ENCODE results near the gene ADAM19. TPM values are rescaled to one million over a fixed set of nuclear protein-coding genes. Genes with fewer than 3 reads are reported as not detected.

ADAM19 gene
- total RNA-seq, 4 donors from 2014 or later, result 6.4 to 15.2 (median 10.0) TPM

DNA sequence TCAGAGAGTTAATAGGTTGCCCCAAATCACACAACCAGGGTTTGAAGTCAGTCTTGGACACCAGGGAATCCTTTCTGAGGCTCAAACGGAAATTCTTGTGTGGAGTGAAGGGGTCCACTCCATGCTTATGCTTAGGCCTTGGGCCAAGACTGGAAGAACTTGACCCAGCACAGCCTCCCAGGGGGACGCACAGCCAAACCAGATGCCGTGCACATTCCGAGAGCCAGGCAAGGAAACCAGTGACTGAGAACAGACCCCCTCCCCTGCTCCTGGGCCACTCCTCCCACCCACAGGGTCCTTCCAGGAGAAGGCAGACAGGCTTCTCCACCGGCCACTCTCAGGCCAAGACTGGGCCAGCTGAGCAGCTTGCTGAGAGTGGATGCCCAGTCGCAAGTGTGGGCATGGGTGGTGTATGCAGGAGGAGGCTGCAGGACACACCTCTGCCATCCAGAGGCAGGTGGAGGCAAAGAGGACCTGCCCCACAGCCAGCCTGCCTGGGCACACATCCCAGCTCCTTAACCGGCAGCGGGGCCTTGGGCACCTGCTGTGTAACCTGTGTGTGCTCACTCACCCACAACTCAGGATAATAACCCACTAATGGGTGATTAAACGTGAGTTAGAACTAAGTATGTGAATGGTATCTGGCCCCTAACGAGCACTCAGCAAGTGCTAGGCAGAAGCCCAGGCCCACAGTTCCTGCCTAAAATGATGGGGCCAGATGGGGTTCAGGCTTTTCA lies 77.5 kb downstream of the ADAM19 start:
- no peak for TF ChIP-seq POLR2A (IDR thresholded peaks at IDR 0.05)
- TF ChIP-seq, protein P1, sequence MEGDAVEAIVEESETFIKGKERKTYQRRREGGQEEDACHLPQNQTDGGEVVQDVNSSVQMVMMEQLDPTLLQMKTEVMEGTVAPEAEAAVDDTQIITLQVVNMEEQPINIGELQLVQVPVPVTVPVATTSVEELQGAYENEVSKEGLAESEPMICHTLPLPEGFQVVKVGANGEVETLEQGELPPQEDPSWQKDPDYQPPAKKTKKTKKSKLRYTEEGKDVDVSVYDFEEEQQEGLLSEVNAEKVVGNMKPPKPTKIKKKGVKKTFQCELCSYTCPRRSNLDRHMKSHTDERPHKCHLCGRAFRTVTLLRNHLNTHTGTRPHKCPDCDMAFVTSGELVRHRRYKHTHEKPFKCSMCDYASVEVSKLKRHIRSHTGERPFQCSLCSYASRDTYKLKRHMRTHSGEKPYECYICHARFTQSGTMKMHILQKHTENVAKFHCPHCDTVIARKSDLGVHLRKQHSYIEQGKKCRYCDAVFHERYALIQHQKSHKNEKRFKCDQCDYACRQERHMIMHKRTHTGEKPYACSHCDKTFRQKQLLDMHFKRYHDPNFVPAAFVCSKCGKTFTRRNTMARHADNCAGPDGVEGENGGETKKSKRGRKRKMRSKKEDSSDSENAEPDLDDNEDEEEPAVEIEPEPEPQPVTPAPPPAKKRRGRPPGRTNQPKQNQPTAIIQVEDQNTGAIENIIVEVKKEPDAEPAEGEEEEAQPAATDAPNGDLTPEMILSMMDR (IDR thresholded peaks at IDR 0.05), result no peak
- H3K9me3 ChIP-seq, result no peaks in the 10 kb centered on the region
- H3K27me3 ChIP-seq, result no peaks in the 10 kb centered on the region
- peak; percentile 27 to 42 for DNase-seq
- no peak overlapping the region for H3K4me3 ChIP-seq (replicated peaks in 1 of 3)
- no peak overlapping the region for H3K27ac ChIP-seq
- WGBS, 2 donors, result 39 to 46% methylated on average over 3 to 10 of the region's 10 CpGs
- intact Hi-C loops (cut with DNase I), result no loop called here
- H3K36me3 ChIP-seq, result no peaks in the 10 kb centered on the region
- no peaks in the 10 kb centered on the region for H3K4me1 ChIP-seq

DNA sequence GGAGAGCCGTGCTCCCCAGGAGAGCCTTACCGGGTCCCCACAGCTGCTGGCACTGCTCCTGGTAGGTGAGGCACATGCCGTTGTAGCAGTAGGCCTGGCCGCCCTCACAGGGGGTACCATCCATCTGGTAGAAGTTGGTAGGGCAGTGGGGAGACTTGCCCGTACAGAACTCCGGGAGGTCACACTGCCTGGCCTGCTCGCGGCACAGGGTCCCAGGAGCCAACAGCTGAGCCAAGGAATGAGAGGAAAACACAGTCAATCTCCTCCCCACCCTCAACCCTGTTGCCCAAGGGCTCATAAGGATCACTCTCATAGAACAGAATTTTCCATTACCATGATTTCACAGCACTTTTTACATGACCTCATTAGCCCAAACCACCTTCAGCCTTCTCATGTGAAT lies 78.7 kb downstream of the ADAM19 start:
- Histone ChIP-seq H3K4me3 (replicated peaks in 1 of 3) (no peak overlapping the region), H3K4me1 (no peaks in the 10 kb centered on the region), H3K9me3 (no peaks in the 10 kb centered on the region), H3K27me3 (no peaks in the 10 kb centered on the region), H3K27ac (no peak overlapping the region), H3K36me3 (no peaks in the 10 kb centered on the region)
- no peak for DNase-seq
- 87 to 93% methylated on average over 3 to 6 of the region's 8 CpGs for WGBS, 2 donors
- TF ChIP-seq POLR2A (IDR thresholded peaks at IDR 0.05), result no peak
- TF ChIP-seq, protein P1 (IDR thresholded peaks at IDR 0.05), result no peak
- intact Hi-C loops (cut with DNase I), result no loop called here

DNA sequence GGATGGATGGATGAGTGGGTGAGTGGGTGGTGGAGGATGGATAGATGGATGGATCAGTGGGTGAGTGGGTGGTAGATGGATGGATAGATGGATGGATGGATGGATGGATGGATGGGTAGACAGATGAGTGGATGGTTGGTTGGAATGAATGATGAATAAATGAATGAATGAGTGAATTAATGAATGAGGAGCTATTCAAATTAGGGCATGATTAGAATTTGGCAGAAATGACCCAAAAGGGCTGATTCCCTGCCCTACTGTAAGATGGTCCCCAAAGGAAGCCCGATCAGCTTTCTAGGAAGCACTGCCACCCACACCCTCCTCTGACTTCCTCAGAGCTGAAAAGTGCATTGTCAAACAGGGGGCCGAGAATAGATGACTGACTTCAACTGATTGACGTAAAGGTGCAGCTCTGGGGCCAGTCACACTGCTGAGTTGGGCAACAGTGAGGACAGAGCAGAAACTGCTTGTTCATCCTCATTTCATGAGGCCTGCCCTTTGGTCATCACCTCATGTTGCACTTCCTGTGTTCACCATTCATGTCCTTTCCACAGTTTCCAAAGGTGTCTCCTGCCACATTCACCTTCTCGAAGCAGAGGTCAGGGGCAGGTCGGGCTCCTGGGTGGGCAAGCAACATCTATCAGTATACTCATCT lies 81.3 kb downstream of the ADAM19 start:
- Histone ChIP-seq H3K9me3 (no peaks in the 10 kb centered on the region), H3K4me3 (replicated peaks in 1 of 3) (no peak overlapping the region), H3K36me3 (peaks cover 0 to 7% of the 10 kb centered on the region in 2 donors), H3K27me3 (no peaks in the 10 kb centered on the region), H3K27ac (no peak overlapping the region), H3K4me1 (no peaks in the 10 kb centered on the region)
- WGBS, 2 donors, result 83 to 95% methylated on average over 5 of the region's 5 CpGs
- intact Hi-C loops (cut with DNase I), result no loop called here
- no peak for DNase-seq
- TF ChIP-seq POLR2A (IDR thresholded peaks at IDR 0.05), result no peak
- TF ChIP-seq, protein P1 (IDR thresholded peaks at IDR 0.05), result no peak

DNA sequence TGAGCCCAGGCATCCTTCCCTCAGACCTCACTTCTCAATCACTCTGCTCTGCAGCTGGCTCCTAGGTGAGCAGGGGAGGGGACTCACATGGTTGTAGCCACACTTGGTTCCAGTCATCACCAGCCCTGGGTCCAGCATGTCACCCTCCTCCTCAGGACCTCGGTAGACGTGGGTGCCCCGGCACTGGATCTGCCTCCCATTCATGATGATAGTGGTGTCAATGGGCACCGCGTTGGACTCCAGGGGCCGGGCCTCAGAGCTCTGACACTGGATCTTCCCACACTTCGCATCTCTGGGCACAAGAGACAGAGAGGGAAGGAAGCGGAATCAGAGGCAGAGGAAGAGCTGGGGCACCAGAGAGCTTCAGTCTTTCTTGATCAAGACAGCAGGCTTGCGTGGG lies 82.7 kb downstream of the ADAM19 start:
- 88 to 100% methylated on average over 4 to 9 of the region's 9 CpGs for WGBS, 2 donors
- Histone ChIP-seq H3K27ac (no peak overlapping the region), H3K4me3 (replicated peaks in 1 of 3) (no peak overlapping the region), H3K27me3 (no peaks in the 10 kb centered on the region), H3K4me1 (no peaks in the 10 kb centered on the region), H3K36me3 (peaks cover 0 to 7% of the 10 kb centered on the region in 2 donors), H3K9me3 (no peaks in the 10 kb centered on the region)
- no peak for TF ChIP-seq POLR2A (IDR thresholded peaks at IDR 0.05)
- TF ChIP-seq, protein P1 (IDR thresholded peaks at IDR 0.05), result no peak
- DNase-seq, result no peak
- intact Hi-C loops (cut with DNase I), result no loop called here

DNA sequence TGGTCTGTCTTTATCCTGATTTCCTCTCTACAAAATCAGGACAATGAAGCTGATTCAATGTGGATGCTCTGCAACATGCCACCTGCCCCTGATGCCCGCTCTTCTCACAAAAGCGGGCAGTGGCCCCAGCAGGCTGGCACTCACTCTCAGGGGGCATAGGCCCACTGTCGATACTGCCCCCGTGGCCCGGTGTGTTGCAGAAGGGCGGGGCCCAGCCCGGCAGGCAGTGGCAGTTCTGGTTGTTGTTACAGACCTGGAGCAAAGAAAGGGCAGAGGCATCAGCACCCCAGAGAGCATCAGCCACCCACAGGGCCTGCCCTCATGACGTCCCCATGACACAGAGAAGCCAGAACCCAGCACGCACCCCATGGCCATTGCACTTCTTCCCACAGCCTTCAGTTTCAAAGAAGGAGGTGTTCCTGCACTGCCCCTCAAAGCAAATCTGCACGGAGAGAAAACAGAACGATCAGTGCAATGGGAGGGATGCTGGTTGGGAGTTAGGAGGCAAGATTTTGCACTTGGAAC lies 84.0 kb downstream of the ADAM19 start:
- no peak for DNase-seq
- Histone ChIP-seq H3K27ac (no peak overlapping the region), H3K4me3 (replicated peaks in 1 of 3) (no peak overlapping the region), H3K4me1 (no peaks in the 10 kb centered on the region), H3K36me3 (peaks cover 0 to 7% of the 10 kb centered on the region in 2 donors), H3K27me3 (no peaks in the 10 kb centered on the region), H3K9me3 (no peaks in the 10 kb centered on the region)
- intact Hi-C loops (cut with DNase I), result no loop called here
- TF ChIP-seq, protein P1 (IDR thresholded peaks at IDR 0.05), result no peak
- TF ChIP-seq POLR2A (IDR thresholded peaks at IDR 0.05), result no peak
- WGBS, 2 donors, result 91 to 96% methylated on average over 8 to 11 of the region's 11 CpGs
